PC-9 (cell line): ENCODE data around the gene CCDC93.

Experiments used
- EZH2 ChIP-seq: fragments of 200-600 bp; sonication (generic); IDR thresholded peaks from 2 replicates; pipeline ENCODE4 v1.8.0; 2017; ENCODE audit warnings: antibody characterized with exemption, low read depth
- TF ChIP-seq, protein P1 (sequence below): fragments of 200-600 bp; sonication (generic); conservative IDR thresholded peaks from 2 replicates; pipeline ENCODE4 v1.6.1; 2017; ENCODE audit warnings: mixed run types, antibody characterized with exemption, mild to moderate bottlenecking, moderate library complexity

DNA sequence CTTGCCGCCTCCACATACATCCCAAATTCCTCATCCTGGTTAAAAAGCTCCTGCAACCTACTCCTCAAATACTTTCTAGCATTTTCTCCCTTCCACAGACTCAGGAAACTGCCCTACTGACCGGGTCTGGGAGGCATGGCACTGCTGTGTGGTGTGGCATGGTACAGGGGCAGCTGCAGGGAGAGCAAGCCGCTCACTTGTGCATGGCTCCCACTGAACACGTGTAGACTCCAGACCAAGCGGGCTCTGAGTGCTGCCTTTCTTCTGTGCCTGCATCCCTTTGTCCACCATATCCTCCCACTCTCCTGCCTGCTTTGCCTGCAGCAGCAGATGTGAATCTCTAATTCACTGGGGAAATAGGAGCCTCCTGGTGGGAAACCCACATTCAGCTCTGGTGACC, 72.2 kb downstream of the CCDC93 start:
- TF ChIP-seq, protein P1, sequence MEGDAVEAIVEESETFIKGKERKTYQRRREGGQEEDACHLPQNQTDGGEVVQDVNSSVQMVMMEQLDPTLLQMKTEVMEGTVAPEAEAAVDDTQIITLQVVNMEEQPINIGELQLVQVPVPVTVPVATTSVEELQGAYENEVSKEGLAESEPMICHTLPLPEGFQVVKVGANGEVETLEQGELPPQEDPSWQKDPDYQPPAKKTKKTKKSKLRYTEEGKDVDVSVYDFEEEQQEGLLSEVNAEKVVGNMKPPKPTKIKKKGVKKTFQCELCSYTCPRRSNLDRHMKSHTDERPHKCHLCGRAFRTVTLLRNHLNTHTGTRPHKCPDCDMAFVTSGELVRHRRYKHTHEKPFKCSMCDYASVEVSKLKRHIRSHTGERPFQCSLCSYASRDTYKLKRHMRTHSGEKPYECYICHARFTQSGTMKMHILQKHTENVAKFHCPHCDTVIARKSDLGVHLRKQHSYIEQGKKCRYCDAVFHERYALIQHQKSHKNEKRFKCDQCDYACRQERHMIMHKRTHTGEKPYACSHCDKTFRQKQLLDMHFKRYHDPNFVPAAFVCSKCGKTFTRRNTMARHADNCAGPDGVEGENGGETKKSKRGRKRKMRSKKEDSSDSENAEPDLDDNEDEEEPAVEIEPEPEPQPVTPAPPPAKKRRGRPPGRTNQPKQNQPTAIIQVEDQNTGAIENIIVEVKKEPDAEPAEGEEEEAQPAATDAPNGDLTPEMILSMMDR, result no peak
- no peak for TF ChIP-seq EZH2
